H1 (cell line): ENCODE measurements around the gene TMEM115. TPM values are rescaled to one million over a fixed set of nuclear protein-coding genes. Genes with fewer than 3 reads are reported as not detected.

Source experiments
- BACH1 ChIP-seq: IDR thresholded peaks from 2 replicates; pipeline ENCODE4 v1.6.1; 2012; ENCODE audit warnings: low read length, improper control_type of control experiment
- BCL11A ChIP-seq, 2 experiments: IDR thresholded peaks; one replicate each; pipeline ENCODE4 v1.6.1; 2011; ENCODE audit warnings: low read depth in 2 of 2, low read length in 2 of 2, mild to moderate bottlenecking in 2 of 2
- CBX5 ChIP-seq: fragments of 300-800, 300-1000 bp; sonication (generic); IDR thresholded peaks from 2 replicates; pipeline ENCODE4 v1.7.1; 2016; ENCODE audit warnings: antibody characterized with exemption, low read length, low read depth
- CBX8 ChIP-seq: fragments of 300-800, 300-1000 bp; sonication (generic); IDR thresholded peaks from 2 replicates; pipeline ENCODE4 v1.7.1; 2016; ENCODE audit warnings: low read depth, low read length, borderline replicate concordance
- CTBP2 ChIP-seq: IDR thresholded peaks from 2 replicates; pipeline ENCODE4 v1.7.0; 2011; ENCODE audit warnings: borderline replicate concordance, mild to moderate bottlenecking, moderate library complexity, mixed read lengths, low read length; ENCODE audit not compliant: insufficient read depth, insufficient read length
- EP300 ChIP-seq, 2 experiments: IDR thresholded peaks; 1 replicate in 1 of 2; 2 replicates in 1 of 2; pipeline ENCODE4 v1.6.1; 2011 to 2012; ENCODE audit warnings: low read depth in 2 of 2, low read length in 2 of 2, mild to moderate bottlenecking in 2 of 2, borderline replicate concordance in 1 of 2, inconsistent platforms in 1 of 2, moderate library complexity in 1 of 2
- HDAC2 ChIP-seq, 2 experiments: fragments of 300-600 bp in 1 of 2; sonication (generic) in 1 of 2; IDR thresholded peaks; 2 replicates each; pipeline ENCODE4 v1.6.1; 2011 to 2012; ENCODE audit warnings: low read depth in 2 of 2, low read length in 2 of 2, mild to moderate bottlenecking in 2 of 2, moderate library complexity in 2 of 2, borderline replicate concordance in 1 of 2, inconsistent platforms in 1 of 2
- KDM1A ChIP-seq: fragments of 200-600, 300-600 bp; sonication (generic); IDR thresholded peaks from 2 replicates; pipeline ENCODE4 v1.7.1; 2016; ENCODE audit warnings: mild to moderate bottlenecking, low read length, borderline replicate concordance
- KDM4A ChIP-seq: IDR thresholded peaks from one replicate; pipeline ENCODE4 v1.7.1; 2012; ENCODE audit warnings: low read depth, mild to moderate bottlenecking, moderate library complexity, low read length, inconsistent platforms; ENCODE audit not compliant: severe bottlenecking
- NANOG ChIP-seq: IDR thresholded peaks from 2 replicates; pipeline ENCODE4 v1.6.1; 2011; ENCODE audit warnings: low read length, low read depth, mild to moderate bottlenecking, inconsistent platforms; ENCODE audit not compliant: insufficient read depth, poor library complexity, severe bottlenecking
- POU5F1 ChIP-seq: IDR thresholded peaks from 2 replicates; pipeline ENCODE4 v1.6.1; 2011; ENCODE audit warnings: low read depth, mild to moderate bottlenecking, low read length, moderate library complexity
- RBBP5 ChIP-seq: IDR thresholded peaks from 2 replicates; pipeline ENCODE4 v1.7.1; 2012; ENCODE audit warnings: low read depth, mild to moderate bottlenecking, inconsistent platforms, low read length, moderate library complexity, borderline replicate concordance
- SAP30 ChIP-seq: fragments of 300-600 bp; sonication (generic); IDR thresholded peaks from 2 replicates; pipeline ENCODE4 v1.7.1; 2012; ENCODE audit warnings: low read length, moderate library complexity, mild to moderate bottlenecking, inconsistent platforms; ENCODE audit not compliant: insufficient read depth, insufficient replicate concordance
- SRF ChIP-seq: IDR thresholded peaks from 2 replicates; pipeline ENCODE4 v1.6.1; 2011; ENCODE audit warnings: mild to moderate bottlenecking, low read depth, low read length, moderate library complexity
- TCF12 ChIP-seq: IDR thresholded peaks from 2 replicates; pipeline ENCODE4 v1.6.1; 2011; ENCODE audit warnings: low read depth, mild to moderate bottlenecking, low read length
- TEAD4 ChIP-seq: IDR thresholded peaks from 2 replicates; pipeline ENCODE4 v1.6.1; 2012; ENCODE audit warnings: low read depth, low read length, inconsistent platforms, mixed read lengths
- USF2 ChIP-seq: IDR thresholded peaks from 2 replicates; pipeline ENCODE4 v1.6.1; 2011; ENCODE audit warnings: low read length, improper control_type of control experiment
- YY1 ChIP-seq: IDR thresholded peaks from 2 replicates; pipeline ENCODE4 v1.6.1; 2011; ENCODE audit warnings: low read depth, mild to moderate bottlenecking, low read length
- polyA plus RNA-seq, 7 experiments: library from polyadenylated mRNA; depleted of rRNA in 3 of 7; stranded (reverse) in 5 of 7; unstranded in 2 of 7; fragments of >200 nt in 5 of 7; fragments of 200-250 nt in 2 of 7; gene quantifications; 1 replicate in 5 of 7; 2 replicates in 1 of 7; 4 replicates in 1 of 7; pipeline versions ENCODE4 v1.2.1 to v1.2.3, GENCODE V29; 2011 to 2013; ENCODE audit warnings: missing spikeins in 2 of 7, mixed read lengths in 2 of 7
- total RNA-seq: library from RNA; stranded (reverse); fragmentation: NEBNext Ultra II Directional; extraction: Animal tissue kit (Norgen Biotek cat#: 25700); gene quantifications from 2 replicates; pipeline ENCODE4 v1.2.1, GENCODE V29; 2021

TMEM115 gene
- total and polyA plus RNA-seq, 2 of the 8 experiments (the other 6 are each of a cell fraction or from before 2014, with no cell fraction given) = 25.4 to 32.4 TPM

GRCh38 chr3:50337175-50337861 lies 22.0 kb downstream of the TMEM115 start (continued):
- peak; percentile 76; the same call in 1 of the 2 replicates for TF ChIP-seq RBBP5
- no peak for TF ChIP-seq YY1
- TF ChIP-seq KDM1A = no peak
- TF ChIP-seq TCF12 = no peak
- TF ChIP-seq EP300 (IDR thresholded peaks at IDR 0.05; ENCODE audit: borderline replicate concordance in 1 of 2, low read depth in 2 of 2, low read length in 2 of 2) = no peak
- TF ChIP-seq KDM4A = peak; percentile 87
- TF ChIP-seq NANOG = no peak
- 0 out of 2 replicates have a peak, but pooled peaks have one; percentile 5 for TF ChIP-seq TEAD4
- TF ChIP-seq SAP30 = no peak
- peak; percentile 70 for TF ChIP-seq BACH1
- TF ChIP-seq CTBP2 = no peak
- no peak for TF ChIP-seq CBX8
- 0 out of 4 replicates have a peak, but pooled peaks of 1 of the 2 experiments have one; percentile 90 for TF ChIP-seq HDAC2 (IDR thresholded peaks at IDR 0.05; ENCODE audit: borderline replicate concordance in 1 of 2, low read depth in 2 of 2, low read length in 2 of 2)
- no peak for TF ChIP-seq SRF
- no peak for TF ChIP-seq CBX5
- no peak for TF ChIP-seq BCL11A (IDR thresholded peaks at IDR 0.05; ENCODE audit: low read depth in 2 of 2, low read length in 2 of 2)
- no peak for TF ChIP-seq USF2
- no peak for TF ChIP-seq POU5F1
